K562 (cell line): ENCODE measurements around the gene AHCYL2. TPM values are rescaled to one million over a fixed set of nuclear protein-coding genes. Genes with fewer than 3 reads are reported as not detected.
A peak's percentile ranks its signal among the peaks of the same experiment; 100 is the strongest.

Experiments used
- ATAC-seq: fragments of 200-7000 bp; cut with Tn5 transposase; 3 replicates; pipeline ENCODE4 v1.9.1; 2020; ENCODE audit warnings: moderate library complexity
- BruUV-seq: library from RNA; stranded (reverse); fragments of 400-500 nt; replicated peaks from 2 replicates; lab custom pipeline; 2021; lab: Mats Ljungman, UMichigan
- CTCF ChIA-PET: fragments of 300-600 bp; formaldehyde crosslinking; extraction: SDS; loops from one replicate; lab custom pipeline; 2021; ENCODE audit warnings: low intra/inter-chr PET ratio; lab: Yijun Ruan, JAX
- POLR2A ChIA-PET: fragments of 300-600, 350-650 bp; sonication (Branson Sonifier 250); formaldehyde crosslinking; extraction: SDS; loops from one replicate; lab custom pipeline; 2021; ENCODE audit warnings: antibody characterized with exemption, inconsistent platforms; lab: Yijun Ruan, JAX
- DNase-seq, 4 experiments: peaks; one replicate each; pipeline versions ENCODE4 v3.0.0 to v3.0.0-alpha.2; 2011 to 2018; ENCODE audit warnings: low spot score in 3 of 4, mixed read lengths in 3 of 4; ENCODE audit errors: extremely low read depth in 1 of 4
- FAIRE-seq: peaks from 2 replicates; lab custom pipeline; 2011; peaks lifted over from hg19 to GRCh38; lab: Jason Lieb, UNC
- H2AFZ ChIP-seq: 2 replicates; pipeline ENCODE4 v1.6.0; 2011; ENCODE audit warnings: low read depth, low read length, control low read depth, inconsistent platforms
- H3K27ac ChIP-seq: fragments of 200-600 bp; 3 replicates; pipeline ENCODE4 v1.8.0; 2011; ENCODE audit warnings: low read depth, mild to moderate bottlenecking, control low read depth, inconsistent platforms, low read length, moderate library complexity, mixed read lengths; ENCODE audit errors: extremely low read depth
- H3K27me3 ChIP-seq, 2 experiments: fragments of 300-600 bp in 1 of 2; 2 replicates in 1 of 2; 3 replicates in 1 of 2; pipeline versions ENCODE4 v1.6.0 to v1.8.0; 2011; ENCODE audit warnings: inconsistent platforms in 2 of 2, low read length in 2 of 2, mild to moderate bottlenecking in 1 of 2, mixed read lengths in 1 of 2, moderate library complexity in 1 of 2; ENCODE audit not compliant: control insufficient read depth in 2 of 2, insufficient read depth in 2 of 2
- H3K36me3 ChIP-seq: fragments of 300-600 bp; 3 replicates; pipeline ENCODE4 v1.8.0; 2011; ENCODE audit warnings: mild to moderate bottlenecking, low read length, inconsistent platforms; ENCODE audit not compliant: control insufficient read depth, insufficient read depth
- H3K4me1 ChIP-seq, 2 experiments: fragments of 200-600 bp in 1 of 2; replicated peaks in 1 of 2; 2 replicates in 1 of 2; 3 replicates in 1 of 2; pipeline versions ENCODE4 v1.5.1 to v1.8.0; 2011; ENCODE audit warnings: inconsistent platforms in 2 of 2, low read length in 2 of 2, mild to moderate bottlenecking in 1 of 2, mixed read lengths in 1 of 2, moderate library complexity in 1 of 2; ENCODE audit not compliant: control insufficient read depth in 2 of 2, insufficient read depth in 2 of 2
- H3K4me2 ChIP-seq: 2 replicates; pipeline ENCODE4 v1.6.1; 2011; ENCODE audit warnings: low read length, control low read depth, inconsistent platforms, mixed read lengths; ENCODE audit not compliant: insufficient read depth
- H3K4me3 ChIP-seq: fragments of 200-600 bp; sonication (generic), shearing (Covaris generic); 2 replicates; pipeline ENCODE4 v1.5.1; 2016; ENCODE audit warnings: control low read depth, inconsistent platforms
- H3K79me2 ChIP-seq: fragments of 200-600 bp; 3 replicates; pipeline ENCODE4 v1.8.0; 2011; ENCODE audit warnings: low read length, inconsistent platforms; ENCODE audit not compliant: control insufficient read depth, insufficient read depth
- H3K9ac ChIP-seq, 2 experiments: 2 replicates each; pipeline versions ENCODE4 v1.6.0 to v1.6.1; 2011; ENCODE audit warnings: low read depth in 2 of 2, low read length in 2 of 2, control low read depth in 1 of 2, inconsistent platforms in 1 of 2, mild to moderate bottlenecking in 1 of 2, mixed read lengths in 1 of 2; ENCODE audit not compliant: insufficient read depth in 1 of 2
- H3K9me1 ChIP-seq: one replicate; pipeline ENCODE4 v1.6.0; 2011; ENCODE audit warnings: inconsistent platforms, mild to moderate bottlenecking, low read length, moderate library complexity; ENCODE audit not compliant: control insufficient read depth, insufficient read depth
- H3K9me3 ChIP-seq: replicated peaks from 2 replicates; pipeline ENCODE4 v1.5.1; 2011; ENCODE audit warnings: low read depth, low read length, inconsistent platforms; ENCODE audit not compliant: control insufficient read depth, insufficient read depth
- H4K20me1 ChIP-seq: replicated peaks from 2 replicates; pipeline ENCODE4 v1.6.1; 2011; ENCODE audit warnings: low read length, inconsistent platforms, mixed read lengths; ENCODE audit not compliant: control insufficient read depth, insufficient read depth
- BHLHE40 ChIP-seq: IDR thresholded peaks from 2 replicates; pipeline ENCODE4 v1.6.1; 2011; ENCODE audit warnings: low read length, improper control_type of control experiment
- BRD9 ChIP-seq: fragments of 450-650 bp; IDR thresholded peaks from 2 replicates; pipeline ENCODE4 v1.6.1; 2018; ENCODE audit warnings: low read depth; ENCODE audit not compliant: partially characterized antibody
- CREM ChIP-seq: IDR thresholded peaks from 2 replicates; pipeline ENCODE4 v1.6.1; 2014; ENCODE audit warnings: antibody characterized with exemption, low read depth
- FOXJ2 ChIP-seq: fragments of 200-800 bp; sonication (Bioruptor generic); IDR thresholded peaks from 2 replicates; pipeline ENCODE4 v1.6.1; 2016; ENCODE audit warnings: missing genetic modification characterization, missing compliant biosample characterization
- HOMEZ ChIP-seq: fragments of 250-450 bp; sonication (Bioruptor Pico); IDR thresholded peaks from 2 replicates; pipeline ENCODE4 v1.4.0; 2020; ENCODE audit warnings: mild to moderate bottlenecking, moderate library complexity
- JUN ChIP-seq, 2 experiments: sonication (generic) in 1 of 2; formaldehyde crosslinking in 1 of 2; IDR thresholded peaks; 2 replicates each; pipeline versions ENCODE4 v1.6.1 to v1.8.0; 2012 to 2022; ENCODE audit warnings: borderline replicate concordance in 2 of 2, mild to moderate bottlenecking in 2 of 2, improper control_type of control experiment in 1 of 2, low read depth in 1 of 2, low read length in 1 of 2, missing genetic modification reagents in 1 of 2
- JUND ChIP-seq, 2 experiments: IDR thresholded peaks; 2 replicates in 1 of 2; 3 replicates in 1 of 2; pipeline ENCODE4 v1.6.1; 2011; ENCODE audit warnings: borderline replicate concordance in 2 of 2, low read depth in 2 of 2, low read length in 2 of 2, improper control_type of control experiment in 1 of 2, missing biosample characterization in 1 of 2, missing genetic modification characterization in 1 of 2, missing genetic modification reagents in 1 of 2
- PYGO2 ChIP-seq: fragments of 450-650 bp; IDR thresholded peaks from 2 replicates; pipeline ENCODE4 v1.6.1; 2016; ENCODE audit warnings: mild to moderate bottlenecking, missing genetic modification characterization, moderate library complexity, missing compliant biosample characterization
- RBM22 ChIP-seq: fragments of 200-400 bp; formaldehyde crosslinking; IDR thresholded peaks from 2 replicates; pipeline ENCODE4 v1.6.1; 2018; ENCODE audit warnings: low read length, low read depth; ENCODE audit not compliant: poor library complexity, severe bottlenecking
- SLC30A9 ChIP-seq: fragments of 250-450 bp; sonication (Bioruptor Pico); IDR thresholded peaks from 2 replicates; pipeline ENCODE4 v1.8.0; 2022; ENCODE audit warnings: mild to moderate bottlenecking, moderate library complexity
- ZBTB2 ChIP-seq: fragments of 450-650 bp; IDR thresholded peaks from 2 replicates; pipeline ENCODE4 v1.6.1; 2016; ENCODE audit warnings: antibody characterized with exemption
- ZNF23 ChIP-seq: fragments of 250-450 bp; sonication (Bioruptor Pico); IDR thresholded peaks from 2 replicates; pipeline ENCODE4 v1.4.0; 2020; ENCODE audit warnings: mild to moderate bottlenecking
- ZNF24 ChIP-seq: fragments of 450-650 bp; IDR thresholded peaks from 2 replicates; pipeline ENCODE4 v1.6.1; 2016
- ZNF354B ChIP-seq: fragments of 250-450 bp; sonication (Bioruptor Pico); IDR thresholded peaks from 2 replicates; pipeline ENCODE4 v1.4.0; 2020
- WGBS: fragments of 100-300 bp; shearing (Covaris generic); methylation state at CpG from one replicate; pipeline ENCODE4 v1.1.6; 2016; ENCODE audit warnings: low coverage, mixed read lengths; ENCODE audit not compliant: insufficient coverage; ENCODE audit errors: missing lambda C conversion rate; 5-methylcytosine and 5-hydroxymethylcytosine counted together
- in situ Hi-C: fragments of 300-500 bp; cut with MboI; formaldehyde crosslinking; loops from 4 replicates; pipeline ENCODE4 v1.15.0; 2018; ENCODE audit warnings: inconsistent platforms, mixed read lengths
- intact Hi-C: fragments of 100-400 bp; cut with micrococcal nuclease; formaldehyde crosslinking; loops from 2 replicates; pipeline ENCODE4 v1.14.2; 2022
- polyA plus RNA-seq, 8 experiments: library from polyadenylated mRNA; depleted of rRNA in 4 of 8; stranded (reverse) in 5 of 8; unstranded in 3 of 8; fragments of >200 nt; fragmentation: Nextera tagmentation in 2 of 8; fragmentation: Illumina TruSeq in 1 of 8; extraction: Ambion mirVana in 2 of 8; extraction: Trizol in 1 of 8; gene quantifications; 2 replicates each; pipeline versions ENCODE4 v1.2.1 to v1.2.3, GENCODE V29; 2011 to 2014; ENCODE audit warnings: inconsistent platforms in 1 of 8, missing spikeins in 1 of 8
- total RNA-seq, 7 experiments: library from RNA; depleted of rRNA in 6 of 7; stranded (reverse); fragments of >200 nt in 6 of 7; fragmentation: Illumina TruSeq in 2 of 7; extraction: Trizol in 2 of 7; gene quantifications; 2 replicates each; pipeline versions ENCODE4 v1.2.1 to v1.2.3, GENCODE V29; 2011 to 2021; ENCODE audit warnings: low replicate concordance in 1 of 7
- TF ChIP-seq, protein P1 (sequence below): fragments of 250-450 bp; sonication (Bioruptor Pico); IDR thresholded peaks from 2 replicates; pipeline ENCODE4 v1.4.0; 2020; ENCODE audit warnings: mild to moderate bottlenecking

Gene AHCYL2
- total and polyA plus RNA-seq, 9 of the 15 experiments (the other 6 are each of a cell fraction or from before 2014, with no cell fraction given), result 0.93 to 10.5 (median 5.2) TPM

DNA sequence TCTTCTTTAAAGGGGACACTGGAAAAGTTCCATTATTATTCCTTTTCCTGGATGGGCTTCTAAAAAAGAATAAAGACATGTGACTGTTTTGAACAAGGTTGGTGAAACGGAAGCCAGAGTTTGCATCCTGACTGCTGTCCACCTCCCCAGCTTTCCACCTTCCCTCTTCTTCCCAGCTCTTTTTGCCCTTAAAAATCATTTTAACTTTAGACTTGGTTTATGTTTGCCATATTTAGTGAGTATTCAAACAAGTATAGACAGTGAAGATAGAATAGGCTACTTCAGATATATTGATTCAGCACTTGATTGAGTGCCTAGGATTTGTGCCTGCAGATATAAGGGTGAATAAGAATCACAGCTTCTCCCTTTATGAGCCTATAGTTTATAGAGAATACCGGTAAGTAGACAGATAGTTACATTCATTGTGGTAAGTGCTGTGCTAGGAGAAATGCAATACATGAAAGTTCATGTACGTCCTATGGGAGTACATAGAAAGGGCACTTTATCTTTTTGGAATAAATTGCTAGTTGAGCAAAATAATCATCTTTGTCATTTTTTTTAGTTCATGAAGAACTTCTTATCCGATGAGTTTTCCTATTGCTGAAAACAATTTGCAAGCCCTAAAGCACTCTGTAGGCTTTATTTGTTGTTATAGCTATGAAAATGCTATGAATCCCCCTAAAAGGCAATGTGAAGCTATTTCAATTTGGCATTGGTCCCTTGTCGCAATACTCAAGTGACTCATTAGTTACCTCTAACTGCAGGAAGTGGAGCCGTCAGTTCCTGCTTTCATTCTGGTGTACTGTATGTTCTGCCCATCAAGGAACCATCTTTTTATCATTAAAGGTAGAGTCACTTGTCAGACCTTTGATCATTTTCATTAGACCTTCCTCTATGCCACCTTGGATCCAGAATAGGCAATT is 152.2 kb downstream of the AHCYL2 start:
- no peaks in the 10 kb centered on the region for H3K9me3 ChIP-seq
- no peak for DNase-seq
- 39% methylated on average over 6 of the region's 6 CpGs for WGBS
- H3K9ac ChIP-seq, result no peak overlapping the region
- no peak overlapping the region for H3K4me3 ChIP-seq
- no peaks in the 10 kb centered on the region for H3K36me3 ChIP-seq
- H3K4me2 ChIP-seq, result no peak overlapping the region
- no peaks in the 10 kb centered on the region for H4K20me1 ChIP-seq
- no peak; the same call in 2 of the 3 replicates for ATAC-seq
- no peak for FAIRE-seq
- H3K27ac ChIP-seq, result no peak overlapping the region
- ChIA-PET POLR2A (interaction anchor here (1.3 to 3.4 kb wide), 3 partner anchors 9 to 24 kb away, joined by 3 to 12 read pairs (median 4); no protein-coding TSS in a partner anchor), CTCF (interaction anchor here (0.9 to 1.5 kb wide), 2 partner anchors 34 to 159 kb away, joined by 3 to 8 read pairs; no protein-coding TSS in a partner anchor)
- peaks cover 0 to 5% of the 10 kb centered on the region in 2 experiments; a peak in 1 of 5 replicates for H3K4me1 ChIP-seq
- intact Hi-C loops, result no loop called here
- peak overlapping the region; percentile 29; the same call in 1 of the 2 replicates for H2AFZ ChIP-seq
- no peaks in the 10 kb centered on the region for H3K27me3 ChIP-seq
- in situ Hi-C loops, result no loop called here
- no peaks in the 10 kb centered on the region for H3K79me2 ChIP-seq
- no peaks in the 10 kb centered on the region for H3K9me1 ChIP-seq
- BruUV-seq, result no TSS peak
- 0 out of 2 replicates have a peak, but pooled peaks have one; percentile 27 for TF ChIP-seq JUN (IDR thresholded peaks at IDR 0.05; ENCODE audit: borderline replicate concordance, low read depth, low read length)
- no peak for TF ChIP-seq JUN (CRISPR knock-in tag; IDR thresholded peaks at IDR 0.05; ENCODE audit: borderline replicate concordance)
- no peak for TF ChIP-seq SLC30A9 (CRISPR knock-in tag)
- TF ChIP-seq BHLHE40, result no peak
- no peak for TF ChIP-seq ZNF354B (CRISPR knock-in tag)
- TF ChIP-seq BRD9, result no peak
- no peak for TF ChIP-seq FOXJ2 (tag)
- TF ChIP-seq JUND (IDR thresholded peaks at IDR 0.05; ENCODE audit: borderline replicate concordance, low read depth, low read length), result peak; percentile 22; the same call in 1 of the 2 replicates
- no peak for TF ChIP-seq JUND (tag; IDR thresholded peaks at IDR 0.05; ENCODE audit: borderline replicate concordance, low read depth, low read length)
- TF ChIP-seq PYGO2 (tag), result no peak
- TF ChIP-seq, protein P1, sequence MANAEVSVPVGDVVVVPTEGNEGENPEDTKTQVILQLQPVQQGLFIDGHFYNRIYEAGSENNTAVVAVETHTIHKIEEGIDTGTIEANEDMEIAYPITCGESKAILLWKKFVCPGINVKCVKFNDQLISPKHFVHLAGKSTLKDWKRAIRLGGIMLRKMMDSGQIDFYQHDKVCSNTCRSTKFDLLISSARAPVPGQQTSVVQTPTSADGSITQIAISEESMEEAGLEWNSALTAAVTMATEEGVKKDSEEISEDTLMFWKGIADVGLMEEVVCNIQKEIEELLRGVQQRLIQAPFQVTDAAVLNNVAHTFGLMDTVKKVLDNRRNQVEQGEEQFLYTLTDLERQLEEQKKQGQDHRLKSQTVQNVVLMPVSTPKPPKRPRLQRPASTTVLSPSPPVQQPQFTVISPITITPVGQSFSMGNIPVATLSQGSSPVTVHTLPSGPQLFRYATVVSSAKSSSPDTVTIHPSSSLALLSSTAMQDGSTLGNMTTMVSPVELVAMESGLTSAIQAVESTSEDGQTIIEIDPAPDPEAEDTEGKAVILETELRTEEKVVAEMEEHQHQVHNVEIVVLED (CRISPR knock-in tag), result no peak
- TF ChIP-seq ZNF23, result no peak
- TF ChIP-seq RBM22, result no peak
- no peak for TF ChIP-seq HOMEZ (CRISPR knock-in tag)
- TF ChIP-seq ZNF24, result no peak
- no peak for TF ChIP-seq ZBTB2
- no peak for TF ChIP-seq CREM
